ENCODE measurements around the gene SLC25A23.
"Not testable (repeated sequence)": the region's sequence is repeated elsewhere in the genome, so short reads cannot be mapped to it uniquely, and the experiment has no call there.

SLC25A23 gene

GRCh38 chr19:6459262-6460098, at the start of gene SLC25A23:
Gene SLC25A23 (minus strand): TSS chr19:6459792. CDS start chr19:6459628, 164 bp downstream.
- peak; percentile 80 for DNase-seq

DNA sequence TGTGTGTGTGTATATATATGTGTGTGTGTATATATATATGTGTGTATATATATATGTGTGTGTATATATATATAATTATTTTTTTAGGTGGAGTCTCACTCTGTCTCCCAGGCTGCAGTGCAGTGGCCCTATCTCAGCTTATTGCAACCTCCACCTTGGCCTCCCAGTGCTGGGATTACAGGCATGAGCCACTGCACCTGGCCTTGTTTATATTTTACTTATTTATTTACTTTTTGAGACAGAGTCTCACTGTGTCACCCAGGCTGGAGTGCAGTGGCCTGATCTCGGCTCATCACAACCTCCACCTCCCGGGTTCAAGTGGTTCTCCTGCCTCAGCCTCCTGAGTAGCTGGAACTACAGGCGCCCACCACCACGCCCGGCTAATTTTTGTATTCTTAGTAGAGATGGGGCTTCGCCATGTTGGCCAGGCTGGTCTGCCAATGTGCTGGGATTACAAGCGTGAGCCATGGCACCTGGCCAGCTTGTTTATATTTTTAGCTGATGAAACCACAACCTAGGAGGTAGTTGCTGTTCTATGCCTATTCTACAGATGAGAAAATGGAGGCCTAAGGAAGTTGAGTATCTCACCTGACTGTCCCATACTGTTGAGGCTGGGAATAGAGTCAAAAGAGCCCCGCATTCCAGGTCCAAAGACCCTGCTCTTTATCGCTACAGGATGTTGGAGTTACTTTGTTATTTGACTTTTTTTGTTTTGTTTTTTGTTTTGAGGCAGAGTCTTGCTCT, 48.6 kb upstream of the SLC25A23 start:
- DNase-seq: not testable (repeated sequence)

GRCh38 chr19:6503407-6504201, 44.0 kb upstream of the SLC25A23 start:
- DNase-seq: no peak

DNA sequence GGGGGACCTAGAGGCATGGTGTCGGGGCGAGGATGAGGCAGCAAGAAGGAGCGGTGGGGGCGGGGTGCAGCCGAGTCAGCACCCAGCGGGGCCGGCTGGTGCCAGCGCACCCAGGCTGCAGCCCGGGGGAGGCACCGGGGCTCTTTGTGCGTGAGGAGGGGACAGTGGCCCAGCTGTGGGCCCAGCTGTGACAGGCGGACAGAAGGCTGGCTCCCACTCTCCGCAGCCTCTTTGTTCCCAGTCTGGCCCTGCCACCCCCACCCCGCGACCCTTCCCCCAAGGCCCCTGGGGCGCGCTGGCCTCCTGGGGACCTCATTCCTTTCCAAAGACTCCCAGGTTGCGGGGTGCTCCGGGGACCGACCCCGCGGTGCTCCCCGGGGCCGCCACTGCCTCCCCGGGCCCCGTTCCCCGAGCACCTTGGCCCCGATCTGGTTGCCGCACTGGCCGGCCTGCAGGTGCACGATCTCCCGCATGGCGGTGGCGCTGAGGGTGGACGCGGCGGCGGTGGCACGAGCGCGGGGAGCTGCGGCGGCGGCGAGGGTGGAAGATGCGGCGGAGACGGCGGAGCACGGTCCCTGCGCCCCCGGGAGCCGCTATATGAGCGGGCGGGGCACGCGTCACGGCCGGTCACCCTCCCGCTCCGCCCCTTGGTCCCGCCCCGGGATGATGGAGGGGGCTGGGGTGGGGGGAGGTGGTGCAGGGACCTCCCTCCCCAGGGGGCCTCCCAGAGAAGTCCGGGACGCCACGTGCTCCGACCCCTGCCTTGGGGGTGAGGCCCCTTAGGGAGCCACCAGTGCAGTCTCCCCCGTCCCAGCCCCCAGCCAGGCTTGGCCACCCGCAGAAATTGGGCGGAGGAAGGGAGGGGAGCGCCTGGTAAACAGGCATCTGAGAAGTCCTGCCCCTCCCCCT, 42.4 kb upstream of the SLC25A23 start, which contains the start of gene TUBB4A:
Gene TUBB4A, minus strand, starts transcription at position 570 of the 909 bp plus-strand sequence. Its CDS starts 97 bp downstream, at position 473.
- peak; percentile 69 for DNase-seq

GRCh38 chr19:6500837-6501739, 41.5 kb upstream of the SLC25A23 start:
- DNase-seq: no peak

DNA sequence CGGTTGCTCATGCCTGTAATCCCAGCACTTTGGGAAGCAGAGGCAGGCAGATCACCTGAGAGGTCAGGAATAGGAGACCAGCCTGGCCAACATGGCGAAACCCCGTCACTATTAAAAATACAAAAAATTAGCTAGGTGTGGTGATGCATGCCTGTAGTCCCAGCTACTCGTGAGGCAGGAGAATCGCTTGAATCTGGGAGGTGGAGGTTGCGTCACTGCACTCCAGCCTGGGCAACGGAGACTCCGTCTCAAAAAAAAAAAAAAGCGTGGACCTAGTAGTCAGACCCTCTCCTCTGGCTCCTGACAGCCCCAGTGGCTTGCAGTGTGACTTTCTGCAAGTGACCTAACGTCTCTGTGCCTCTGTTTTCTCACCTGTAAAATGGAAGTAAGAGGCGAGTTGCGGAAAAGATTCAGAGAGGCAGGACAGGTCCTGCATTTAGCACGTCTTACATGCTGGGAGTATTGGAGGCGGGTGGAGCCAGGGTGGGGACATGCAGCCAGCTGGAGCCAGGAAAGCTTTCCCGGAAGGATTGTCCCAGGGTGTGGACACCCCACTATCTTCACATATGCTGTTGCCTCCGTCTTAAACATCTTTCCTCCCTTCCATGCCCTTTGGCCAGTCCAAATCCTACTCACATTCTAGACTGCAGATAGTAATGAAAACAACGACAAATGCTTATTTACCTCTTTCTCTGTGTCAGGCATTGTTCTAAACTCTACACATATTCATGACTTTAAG, 39.6 kb upstream of the SLC25A23 start:
- no peak for DNase-seq

DNA sequence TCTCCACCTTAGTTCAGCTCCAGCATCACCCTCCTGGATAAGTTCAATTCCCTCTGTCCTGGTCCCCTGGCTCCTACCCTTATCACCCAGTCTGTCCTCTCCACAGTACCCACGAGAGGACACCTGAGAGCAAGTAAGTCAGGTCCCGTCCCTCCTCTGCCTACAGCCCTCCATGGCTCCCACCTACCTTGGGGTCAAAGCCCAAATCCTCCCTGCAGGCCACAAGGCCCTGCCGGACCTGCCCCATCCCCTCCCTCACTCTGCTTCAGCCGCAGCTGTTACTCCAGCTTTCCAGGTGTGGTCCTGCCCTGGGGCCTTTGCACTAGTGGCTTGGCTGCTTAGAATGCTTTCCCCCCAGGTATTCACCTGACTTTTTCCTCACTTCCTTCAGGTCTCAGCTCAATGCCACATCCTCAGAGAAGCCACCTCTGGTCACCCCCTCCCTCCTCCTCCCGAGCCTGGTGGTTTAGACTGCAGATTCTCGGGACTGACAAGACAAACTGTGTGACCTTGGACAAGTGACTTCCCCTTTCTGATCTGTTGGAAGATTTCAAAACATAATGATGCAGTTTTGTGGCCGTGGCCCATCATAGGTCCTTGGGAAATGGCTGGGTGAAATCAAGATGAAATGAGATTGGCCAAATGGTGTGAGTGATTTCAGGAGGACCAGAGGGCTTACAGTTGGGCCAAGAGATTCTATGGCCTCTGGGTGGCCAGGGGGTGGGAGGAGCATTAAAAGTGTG, 38.9 kb upstream of the SLC25A23 start:
- no peak for DNase-seq

GRCh38 chr19:6495947-6496346, 36.4 kb upstream of the SLC25A23 start:
- no peak for DNase-seq

GRCh38 chr19:6494438-6495036, 34.9 kb upstream of the SLC25A23 start:
- no peak for DNase-seq

- DNase-seq: no peak
Measured at GRCh38 chr19:6491802-6492592, 32.4 kb upstream of the SLC25A23 start.

DNA sequence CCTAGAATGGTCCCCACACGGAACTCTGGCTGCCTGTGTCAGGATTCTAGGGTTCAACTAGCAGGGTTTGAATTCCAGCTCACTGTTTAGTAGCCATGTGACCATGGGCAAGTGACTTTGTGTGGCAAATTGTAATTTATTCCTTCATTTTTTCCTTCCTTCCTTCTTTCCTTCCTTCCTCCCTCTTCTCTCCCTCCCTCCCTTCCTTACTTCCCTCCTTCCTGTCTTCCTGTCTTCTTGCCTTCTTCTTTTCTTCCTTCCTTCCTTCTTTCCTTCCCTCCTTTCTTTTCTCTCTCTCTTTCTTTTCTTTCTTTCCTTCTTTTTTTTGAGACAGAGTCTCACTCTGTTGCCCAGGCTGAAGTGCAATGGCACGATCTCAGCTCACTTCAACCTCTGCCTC, 30.5 kb upstream of the SLC25A23 start:
- no peak for DNase-seq

DNA sequence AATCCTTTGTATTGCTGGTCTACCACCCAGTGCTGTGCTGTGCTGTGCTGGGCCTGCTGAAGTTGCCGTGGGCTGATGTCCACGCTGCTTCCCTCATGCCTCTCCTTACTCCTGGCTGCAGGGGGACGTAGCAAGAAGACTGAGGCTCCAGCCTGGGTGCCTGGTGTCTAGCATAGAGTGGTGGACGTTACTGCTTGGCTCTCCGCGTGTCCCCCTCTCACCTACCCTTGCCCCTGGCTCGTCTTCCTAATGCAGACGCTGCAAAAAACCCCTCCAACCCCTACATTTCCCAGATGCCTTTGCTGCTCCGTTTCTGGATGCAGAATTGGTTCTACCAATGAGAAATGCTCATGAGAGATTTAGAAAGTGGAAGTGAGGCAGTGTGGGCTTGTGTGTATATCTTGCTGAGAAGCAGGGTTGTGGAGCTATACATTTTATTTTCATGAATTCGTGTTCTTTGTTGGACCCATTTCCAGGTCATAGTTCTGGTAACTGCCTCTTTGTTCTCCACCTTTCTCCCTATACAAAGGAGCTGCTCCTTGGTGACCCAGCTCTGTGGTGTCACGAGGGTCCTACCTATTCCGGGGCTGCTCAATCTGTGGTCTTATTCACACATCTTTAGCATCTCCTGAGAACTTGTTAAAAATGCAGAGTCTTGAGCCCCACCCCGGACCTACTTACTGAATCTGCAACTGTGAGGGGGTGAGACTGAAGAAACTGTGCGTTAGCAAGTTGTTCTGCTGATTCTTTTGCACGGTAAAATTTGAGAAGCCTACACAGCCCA, 29.9 kb upstream of the SLC25A23 start:
- DNase-seq: no peak

DNA sequence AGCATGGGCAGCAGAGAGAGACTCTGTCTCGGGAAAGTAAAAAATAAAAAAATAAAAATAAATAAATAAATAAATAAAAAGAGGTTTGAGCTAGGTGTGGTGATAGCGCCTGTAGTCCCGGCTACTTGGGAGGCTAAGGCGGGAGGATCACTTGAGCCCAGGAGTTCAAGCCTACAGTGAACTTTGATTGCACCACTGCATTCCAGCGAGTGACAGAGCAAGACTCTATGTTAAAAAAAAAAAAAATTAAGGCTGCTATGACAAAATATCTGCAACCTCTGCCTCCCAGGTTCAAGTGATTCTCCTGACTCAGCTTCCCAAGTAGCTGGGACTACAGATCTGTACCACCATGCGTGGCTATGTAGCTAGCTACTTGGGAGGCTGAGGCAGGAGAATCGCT, 25.2 kb upstream of the SLC25A23 start:
- DNase-seq: no peak

DNA sequence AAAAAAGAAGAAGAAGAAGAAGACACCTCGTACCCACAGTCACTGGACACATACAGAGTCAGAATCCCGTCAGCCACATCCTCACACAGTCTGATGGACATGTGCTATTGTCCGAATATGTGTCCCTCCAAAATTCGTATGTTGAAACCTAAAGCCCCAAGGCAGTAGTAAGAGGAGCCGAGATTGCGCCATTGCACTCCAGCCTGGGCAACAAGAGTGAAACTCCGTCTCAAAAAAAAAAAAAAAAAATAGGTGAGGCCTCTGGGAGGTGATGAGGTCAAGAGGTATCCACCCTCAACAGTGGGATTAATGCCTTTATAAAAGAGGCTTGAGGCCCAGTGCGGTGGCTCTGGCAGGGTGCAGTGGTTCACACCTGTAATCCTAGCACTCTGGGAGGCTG, 24.6 kb upstream of the SLC25A23 start:
- no peak for DNase-seq

GRCh38 chr19:6483235-6483634, 23.6 kb upstream of the SLC25A23 start:
- no peak for DNase-seq

GRCh38 chr19:6482343-6482686, 22.7 kb upstream of the SLC25A23 start:
- DNase-seq: no peak

- DNase-seq: peak; percentile 83
Measured at GRCh38 chr19:6481541-6482342, 22.1 kb upstream of the SLC25A23 start, which contains the start of gene DENND1C. Gene DENND1C (minus strand): TSS chr19:6481787. CDS start chr19:6481695, 92 bp downstream.

Measured in stimulated activated CD4-positive, alpha-beta T cell treated with anti-CD3 and anti-CD28 coated beads, Interleukin-15, amount 100 ng/mL, for 24 hours (primary cell).